HepG2 (cell line): Measurements from ENCODE around the gene PODN. TPM values are rescaled to one million over a fixed set of nuclear protein-coding genes. Genes with fewer than 3 reads are reported as not detected.

Experiments
- CCDC6 ChIP-seq: sonication (generic); formaldehyde crosslinking; IDR thresholded peaks from 2 replicates; pipeline ENCODE4 v1.8.1; 2022; ENCODE audit warnings: mild to moderate bottlenecking, missing genetic modification reagents, moderate library complexity
- ZC3H4 ChIP-seq: sonication (generic); formaldehyde crosslinking; IDR thresholded peaks from 2 replicates; pipeline ENCODE4 v1.4.0; 2020; ENCODE audit warnings: missing genetic modification reagents, borderline replicate concordance
- ZNF17 ChIP-seq: sonication (generic); formaldehyde crosslinking; IDR thresholded peaks from 2 replicates; pipeline ENCODE4 v1.5.0; 2020; ENCODE audit warnings: mild to moderate bottlenecking, missing genetic modification reagents
- ZNF235 ChIP-seq: sonication (generic); formaldehyde crosslinking; IDR thresholded peaks from 2 replicates; pipeline ENCODE4 v1.8.1; 2023; ENCODE audit warnings: mild to moderate bottlenecking, missing genetic modification reagents, borderline replicate concordance
- ZNF616 ChIP-seq: sonication (generic); formaldehyde crosslinking; IDR thresholded peaks from 2 replicates; pipeline ENCODE4 v1.5.0; 2020; ENCODE audit warnings: low read depth, mild to moderate bottlenecking, missing genetic modification reagents
- ZNF674 ChIP-seq: sonication (generic); formaldehyde crosslinking; IDR thresholded peaks from 2 replicates; pipeline ENCODE4 v1.5.0; 2020; ENCODE audit warnings: low read depth, mild to moderate bottlenecking, missing genetic modification reagents
- ZNF747 ChIP-seq: sonication (generic); formaldehyde crosslinking; IDR thresholded peaks from 2 replicates; pipeline ENCODE4 v1.8.1; 2023; ENCODE audit warnings: missing genetic modification reagents, mild to moderate bottlenecking, borderline replicate concordance
- polyA plus RNA-seq, 8 experiments: library from polyadenylated mRNA; depleted of rRNA in 3 of 8; stranded (reverse) in 7 of 8; unstranded in 1 of 8; fragments of >200 nt; fragmentation: Illumina TruSeq in 4 of 8; extraction: Trizol in 4 of 8; gene quantifications; 2 replicates each; pipeline versions ENCODE4 v1.2.1 to v1.2.3, GENCODE V29; 2011 to 2016; ENCODE audit warnings: low read depth in 4 of 8, missing spikeins in 1 of 8, mixed read lengths in 1 of 8; ENCODE audit not compliant: insufficient read depth in 1 of 8
- total RNA-seq, 5 experiments: library from RNA; depleted of rRNA; stranded (reverse); fragments of >200 nt; fragmentation: Illumina TruSeq; extraction: Trizol; gene quantifications; 2 replicates each; pipeline ENCODE4 v1.2.3, GENCODE V29; 2016; ENCODE audit warnings: low read depth in 1 of 5
- TF ChIP-seq, protein P1 (sequence below): sonication (generic); formaldehyde crosslinking; IDR thresholded peaks from 2 replicates; pipeline ENCODE4 v1.4.0; 2020; ENCODE audit warnings: mild to moderate bottlenecking, low read depth, missing genetic modification reagents
- TF ChIP-seq, protein P2 (sequence below), 2 experiments: fragments of 450-650 bp in 1 of 2; sonication (generic) in 1 of 2; formaldehyde crosslinking; IDR thresholded peaks; 2 replicates each; pipeline versions ENCODE4 v1.5.0 to v1.8.0; 2020 to 2022; ENCODE audit warnings: mild to moderate bottlenecking in 1 of 2, missing genetic modification reagents in 1 of 2
- TF ChIP-seq, protein P3 (sequence below): sonication (generic); formaldehyde crosslinking; IDR thresholded peaks from 2 replicates; pipeline ENCODE4 v1.4.0; 2020; ENCODE audit warnings: missing genetic modification reagents; ENCODE audit errors: not compliant biosample characterization
- TF ChIP-seq, protein P4 (sequence below): sonication (generic); formaldehyde crosslinking; IDR thresholded peaks from 2 replicates; pipeline ENCODE4 v1.5.0; 2020; ENCODE audit warnings: missing genetic modification reagents
- TF ChIP-seq, protein P5 (sequence below): sonication (generic); formaldehyde crosslinking; IDR thresholded peaks from 2 replicates; pipeline ENCODE4 v1.4.0; 2020; ENCODE audit warnings: missing genetic modification reagents
- TF ChIP-seq, protein P6 (sequence below): fragments of 450-650 bp; IDR thresholded peaks from 2 replicates; pipeline ENCODE4 v1.6.1; 2017
- TF ChIP-seq, protein P7 (sequence below): conservative IDR thresholded peaks from 2 replicates; pipeline ENCODE4 v1.6.1; 2018; ENCODE audit warnings: missing genetic modification reagents
- TF ChIP-seq, protein P8 (sequence below): sonication (generic); formaldehyde crosslinking; conservative IDR thresholded peaks from 2 replicates; pipeline ENCODE4 v1.8.1; 2023; ENCODE audit warnings: missing genetic modification reagents

PODN gene
- total and polyA plus RNA-seq, 2 of the 13 experiments (the other 11 are each of a cell fraction or from before 2014, with no cell fraction given) = 0.13 TPM; not detected in 1

DNA sequence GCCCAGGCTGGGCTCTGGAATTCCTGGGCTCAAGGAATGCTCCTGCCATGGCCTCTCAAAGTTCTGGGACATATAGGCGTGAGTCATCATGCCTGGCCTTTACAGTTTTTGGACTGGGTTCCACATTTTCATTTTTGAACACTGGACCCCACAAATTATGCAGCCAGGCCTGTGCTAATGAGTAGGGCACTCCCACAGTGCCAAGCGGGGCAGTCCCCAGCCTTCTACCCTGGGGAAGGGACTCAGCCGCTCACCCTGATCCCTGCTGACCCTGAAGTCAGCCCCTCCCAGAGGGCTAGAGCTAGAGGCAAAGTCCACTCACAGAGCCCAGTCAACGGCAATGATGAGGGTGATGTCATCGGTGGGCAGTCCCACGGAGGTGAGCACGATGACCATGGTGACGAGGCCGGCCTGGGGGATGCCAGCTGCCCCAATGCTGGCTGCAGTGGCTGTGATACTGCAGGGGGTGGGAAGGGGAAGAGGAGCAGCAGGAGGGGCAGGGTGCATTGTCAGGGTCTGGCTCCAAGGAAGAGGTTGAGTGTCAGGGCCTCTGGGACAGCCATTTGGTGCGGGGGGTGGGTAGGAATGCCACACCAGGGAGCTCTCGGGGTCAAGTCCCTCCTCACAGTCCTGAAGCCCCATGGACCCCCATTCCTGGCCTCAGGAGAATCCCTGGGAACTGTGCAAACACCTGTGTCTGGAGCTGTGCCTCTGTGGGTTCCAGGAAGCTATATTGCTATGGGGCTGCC, 27.6 kb downstream of the PODN start (continued):
- TF ChIP-seq, protein P1, sequence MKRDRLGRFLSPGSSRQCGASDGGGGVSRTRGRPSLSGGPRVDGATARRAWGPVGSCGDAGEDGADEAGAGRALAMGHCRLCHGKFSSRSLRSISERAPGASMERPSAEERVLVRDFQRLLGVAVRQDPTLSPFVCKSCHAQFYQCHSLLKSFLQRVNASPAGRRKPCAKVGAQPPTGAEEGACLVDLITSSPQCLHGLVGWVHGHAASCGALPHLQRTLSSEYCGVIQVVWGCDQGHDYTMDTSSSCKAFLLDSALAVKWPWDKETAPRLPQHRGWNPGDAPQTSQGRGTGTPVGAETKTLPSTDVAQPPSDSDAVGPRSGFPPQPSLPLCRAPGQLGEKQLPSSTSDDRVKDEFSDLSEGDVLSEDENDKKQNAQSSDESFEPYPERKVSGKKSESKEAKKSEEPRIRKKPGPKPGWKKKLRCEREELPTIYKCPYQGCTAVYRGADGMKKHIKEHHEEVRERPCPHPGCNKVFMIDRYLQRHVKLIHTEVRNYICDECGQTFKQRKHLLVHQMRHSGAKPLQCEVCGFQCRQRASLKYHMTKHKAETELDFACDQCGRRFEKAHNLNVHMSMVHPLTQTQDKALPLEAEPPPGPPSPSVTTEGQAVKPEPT (CRISPR knock-in tag) = no peak
- TF ChIP-seq ZNF674 (no peak), CCDC6 (CRISPR knock-in tag) (no peak; the same call in 1 of the 2 replicates), ZNF616 (CRISPR knock-in tag) (0 out of 2 replicates have a peak, but pooled peaks have one; percentile 71), ZNF235 (CRISPR knock-in tag) (no peak), ZNF17 (no peak), ZC3H4 (CRISPR knock-in tag) (no peak), ZNF747 (CRISPR knock-in tag) (no peak)
- TF ChIP-seq, protein P2, sequence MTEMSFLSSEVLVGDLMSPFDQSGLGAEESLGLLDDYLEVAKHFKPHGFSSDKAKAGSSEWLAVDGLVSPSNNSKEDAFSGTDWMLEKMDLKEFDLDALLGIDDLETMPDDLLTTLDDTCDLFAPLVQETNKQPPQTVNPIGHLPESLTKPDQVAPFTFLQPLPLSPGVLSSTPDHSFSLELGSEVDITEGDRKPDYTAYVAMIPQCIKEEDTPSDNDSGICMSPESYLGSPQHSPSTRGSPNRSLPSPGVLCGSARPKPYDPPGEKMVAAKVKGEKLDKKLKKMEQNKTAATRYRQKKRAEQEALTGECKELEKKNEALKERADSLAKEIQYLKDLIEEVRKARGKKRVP (CRISPR knock-in tag; IDR thresholded peaks at IDR 0.05) = peak in 1 of 2 experiments; percentile 84; a peak in 2 of 4 replicates
- TF ChIP-seq, protein P3, sequence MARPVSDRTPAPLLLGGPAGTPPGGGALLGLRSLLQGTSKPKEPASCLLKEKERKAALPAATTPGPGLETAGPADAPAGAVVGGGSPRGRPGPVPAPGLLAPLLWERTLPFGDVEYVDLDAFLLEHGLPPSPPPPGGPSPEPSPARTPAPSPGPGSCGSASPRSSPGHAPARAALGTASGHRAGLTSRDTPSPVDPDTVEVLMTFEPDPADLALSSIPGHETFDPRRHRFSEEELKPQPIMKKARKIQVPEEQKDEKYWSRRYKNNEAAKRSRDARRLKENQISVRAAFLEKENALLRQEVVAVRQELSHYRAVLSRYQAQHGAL (CRISPR knock-in tag) = no peak
- TF ChIP-seq, protein P4, sequence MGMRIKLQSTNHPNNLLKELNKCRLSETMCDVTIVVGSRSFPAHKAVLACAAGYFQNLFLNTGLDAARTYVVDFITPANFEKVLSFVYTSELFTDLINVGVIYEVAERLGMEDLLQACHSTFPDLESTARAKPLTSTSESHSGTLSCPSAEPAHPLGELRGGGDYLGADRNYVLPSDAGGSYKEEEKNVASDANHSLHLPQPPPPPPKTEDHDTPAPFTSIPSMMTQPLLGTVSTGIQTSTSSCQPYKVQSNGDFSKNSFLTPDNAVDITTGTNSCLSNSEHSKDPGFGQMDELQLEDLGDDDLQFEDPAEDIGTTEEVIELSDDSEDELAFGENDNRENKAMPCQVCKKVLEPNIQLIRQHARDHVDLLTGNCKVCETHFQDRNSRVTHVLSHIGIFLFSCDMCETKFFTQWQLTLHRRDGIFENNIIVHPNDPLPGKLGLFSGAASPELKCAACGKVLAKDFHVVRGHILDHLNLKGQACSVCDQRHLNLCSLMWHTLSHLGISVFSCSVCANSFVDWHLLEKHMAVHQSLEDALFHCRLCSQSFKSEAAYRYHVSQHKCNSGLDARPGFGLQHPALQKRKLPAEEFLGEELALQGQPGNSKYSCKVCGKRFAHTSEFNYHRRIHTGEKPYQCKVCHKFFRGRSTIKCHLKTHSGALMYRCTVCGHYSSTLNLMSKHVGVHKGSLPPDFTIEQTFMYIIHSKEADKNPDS (CRISPR knock-in tag) = no peak
- TF ChIP-seq, protein P5, sequence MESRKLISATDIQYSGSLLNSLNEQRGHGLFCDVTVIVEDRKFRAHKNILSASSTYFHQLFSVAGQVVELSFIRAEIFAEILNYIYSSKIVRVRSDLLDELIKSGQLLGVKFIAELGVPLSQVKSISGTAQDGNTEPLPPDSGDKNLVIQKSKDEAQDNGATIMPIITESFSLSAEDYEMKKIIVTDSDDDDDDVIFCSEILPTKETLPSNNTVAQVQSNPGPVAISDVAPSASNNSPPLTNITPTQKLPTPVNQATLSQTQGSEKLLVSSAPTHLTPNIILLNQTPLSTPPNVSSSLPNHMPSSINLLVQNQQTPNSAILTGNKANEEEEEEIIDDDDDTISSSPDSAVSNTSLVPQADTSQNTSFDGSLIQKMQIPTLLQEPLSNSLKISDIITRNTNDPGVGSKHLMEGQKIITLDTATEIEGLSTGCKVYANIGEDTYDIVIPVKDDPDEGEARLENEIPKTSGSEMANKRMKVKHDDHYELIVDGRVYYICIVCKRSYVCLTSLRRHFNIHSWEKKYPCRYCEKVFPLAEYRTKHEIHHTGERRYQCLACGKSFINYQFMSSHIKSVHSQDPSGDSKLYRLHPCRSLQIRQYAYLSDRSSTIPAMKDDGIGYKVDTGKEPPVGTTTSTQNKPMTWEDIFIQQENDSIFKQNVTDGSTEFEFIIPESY = 0 out of 2 replicates have a peak, but pooled peaks have one; percentile 6
- TF ChIP-seq, protein P6, sequence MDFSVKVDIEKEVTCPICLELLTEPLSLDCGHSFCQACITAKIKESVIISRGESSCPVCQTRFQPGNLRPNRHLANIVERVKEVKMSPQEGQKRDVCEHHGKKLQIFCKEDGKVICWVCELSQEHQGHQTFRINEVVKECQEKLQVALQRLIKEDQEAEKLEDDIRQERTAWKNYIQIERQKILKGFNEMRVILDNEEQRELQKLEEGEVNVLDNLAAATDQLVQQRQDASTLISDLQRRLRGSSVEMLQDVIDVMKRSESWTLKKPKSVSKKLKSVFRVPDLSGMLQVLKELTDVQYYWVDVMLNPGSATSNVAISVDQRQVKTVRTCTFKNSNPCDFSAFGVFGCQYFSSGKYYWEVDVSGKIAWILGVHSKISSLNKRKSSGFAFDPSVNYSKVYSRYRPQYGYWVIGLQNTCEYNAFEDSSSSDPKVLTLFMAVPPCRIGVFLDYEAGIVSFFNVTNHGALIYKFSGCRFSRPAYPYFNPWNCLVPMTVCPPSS = no peak
- TF ChIP-seq, protein P7, sequence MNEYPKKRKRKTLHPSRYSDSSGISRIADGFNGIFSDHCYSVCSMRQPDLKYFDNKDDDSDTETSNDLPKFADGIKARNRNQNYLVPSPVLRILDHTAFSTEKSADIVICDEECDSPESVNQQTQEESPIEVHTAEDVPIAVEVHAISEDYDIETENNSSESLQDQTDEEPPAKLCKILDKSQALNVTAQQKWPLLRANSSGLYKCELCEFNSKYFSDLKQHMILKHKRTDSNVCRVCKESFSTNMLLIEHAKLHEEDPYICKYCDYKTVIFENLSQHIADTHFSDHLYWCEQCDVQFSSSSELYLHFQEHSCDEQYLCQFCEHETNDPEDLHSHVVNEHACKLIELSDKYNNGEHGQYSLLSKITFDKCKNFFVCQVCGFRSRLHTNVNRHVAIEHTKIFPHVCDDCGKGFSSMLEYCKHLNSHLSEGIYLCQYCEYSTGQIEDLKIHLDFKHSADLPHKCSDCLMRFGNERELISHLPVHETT (CRISPR knock-in tag) = no peak
- TF ChIP-seq, protein P8, sequence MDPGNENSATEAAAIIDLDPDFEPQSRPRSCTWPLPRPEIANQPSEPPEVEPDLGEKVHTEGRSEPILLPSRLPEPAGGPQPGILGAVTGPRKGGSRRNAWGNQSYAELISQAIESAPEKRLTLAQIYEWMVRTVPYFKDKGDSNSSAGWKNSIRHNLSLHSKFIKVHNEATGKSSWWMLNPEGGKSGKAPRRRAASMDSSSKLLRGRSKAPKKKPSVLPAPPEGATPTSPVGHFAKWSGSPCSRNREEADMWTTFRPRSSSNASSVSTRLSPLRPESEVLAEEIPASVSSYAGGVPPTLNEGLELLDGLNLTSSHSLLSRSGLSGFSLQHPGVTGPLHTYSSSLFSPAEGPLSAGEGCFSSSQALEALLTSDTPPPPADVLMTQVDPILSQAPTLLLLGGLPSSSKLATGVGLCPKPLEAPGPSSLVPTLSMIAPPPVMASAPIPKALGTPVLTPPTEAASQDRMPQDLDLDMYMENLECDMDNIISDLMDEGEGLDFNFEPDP (CRISPR knock-in tag) = no peak
